HEK293T (cell line): ENCODE results near the gene AMER2.

Experiments used
- CTBP1 ChIP-seq: fragments of 450-650 bp; IDR thresholded peaks from 2 replicates; pipeline ENCODE4 v1.6.1; 2016; ENCODE audit warnings: borderline replicate concordance
- ELF4 ChIP-seq: fragments of 450-650 bp; IDR thresholded peaks from 2 replicates; pipeline ENCODE4 v1.6.1; 2017; ENCODE audit warnings: antibody characterized with exemption
- FOXA1 ChIP-seq: fragments of 450-650 bp; IDR thresholded peaks from 2 replicates; pipeline ENCODE4 v1.6.1; 2016; ENCODE audit warnings: mild to moderate bottlenecking
- FOXK2 ChIP-seq: fragments of 450-650 bp; IDR thresholded peaks from 2 replicates; pipeline ENCODE4 v1.6.1; 2016; ENCODE audit warnings: mild to moderate bottlenecking
- FOXM1 ChIP-seq: fragments of 450-650 bp; IDR thresholded peaks from 2 replicates; pipeline ENCODE4 v1.6.1; 2017; ENCODE audit warnings: mild to moderate bottlenecking, borderline replicate concordance
- SP1 ChIP-seq: fragments of 450-650 bp; IDR thresholded peaks from 2 replicates; pipeline ENCODE4 v1.6.1; 2017
- TARDBP ChIP-seq: fragments of 450-650 bp; IDR thresholded peaks from 2 replicates; pipeline ENCODE4 v1.6.1; 2016

GRCh38 chr13:25117312-25117711 lies 54.8 kb downstream of the AMER2 start:
- TF ChIP-seq FOXM1 = no peak
- no peak for TF ChIP-seq CTBP1
- no peak for TF ChIP-seq ELF4
- no peak for TF ChIP-seq FOXK2
- TF ChIP-seq FOXA1 = no peak
- no peak for TF ChIP-seq SP1
- TF ChIP-seq TARDBP = no peak
